OCI-LY1 (cell line): ENCODE results near the gene POLR2F.

Source experiments
- CTCF ChIP-seq: fragments of 200-600 bp; sonication (generic), shearing (Covaris generic); IDR thresholded peaks from 2 replicates; pipeline ENCODE4 v1.5.1; 2017; ENCODE audit warnings: mild to moderate bottlenecking, antibody characterized with exemption, low read length, moderate library complexity, mixed read lengths
- EZH2 ChIP-seq: fragments of 200-600 bp; sonication (generic), shearing (Covaris generic); IDR thresholded peaks from 2 replicates; pipeline ENCODE4 v1.8.0; 2017; ENCODE audit warnings: borderline replicate concordance, mixed run types, mild to moderate bottlenecking, antibody characterized with exemption, low read length, moderate library complexity, mixed read lengths

DNA sequence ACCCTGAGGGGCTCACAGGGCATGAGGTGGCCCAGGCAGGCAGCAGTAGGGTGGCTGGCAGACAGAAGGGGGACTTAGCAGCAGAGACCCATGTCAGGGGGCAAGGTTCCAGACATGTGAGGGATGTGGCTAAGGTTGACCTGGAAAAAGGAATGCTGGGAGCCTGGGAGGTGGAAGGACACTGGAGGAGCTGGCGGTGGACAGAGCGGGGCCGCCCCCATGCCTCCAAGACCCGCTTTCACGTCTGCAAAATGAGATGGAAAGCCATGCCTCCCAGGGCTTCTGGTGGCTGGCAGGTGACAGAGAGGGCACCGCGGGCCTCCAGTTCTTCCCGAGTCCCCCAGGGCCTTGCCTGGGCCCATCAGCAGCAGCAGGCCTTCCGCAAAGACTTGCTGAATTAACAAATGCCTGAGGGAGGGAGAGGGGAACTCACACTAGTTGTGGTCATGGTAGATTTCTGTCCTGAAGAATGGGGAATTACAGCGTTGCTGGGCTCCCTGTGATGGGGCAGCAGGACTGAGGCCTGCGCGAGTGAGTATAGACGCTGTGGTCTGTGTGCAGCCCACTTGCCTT, 53.9 kb downstream of the POLR2F start:
- TF ChIP-seq EZH2 (no peak), CTCF (no peak)
